Activated naive CD8-positive, alpha-beta T cell treated with anti-CD3 and anti-CD28 coated beads for 36 hours (primary cell): ENCODE measurements around the gene SLTM. TPM values are rescaled to one million over a fixed set of nuclear protein-coding genes. Genes with fewer than 3 reads are reported as not detected.
"Not testable (repeated sequence)": the region's sequence is repeated elsewhere in the genome, so short reads cannot be mapped to it uniquely, and the experiment has no call there.

Experiments
- DNase-seq: peaks from one replicate; pipeline ENCODE4 v3.0.0; 2021
- H3K27ac Mint-ChIP-seq: one replicate; pipeline ENCODE4 v1.8.0; 2022; ENCODE audit warnings: mild to moderate bottlenecking, moderate library complexity, mixed read lengths
- H3K27me3 Mint-ChIP-seq: one replicate; pipeline ENCODE4 v1.8.0; 2022; ENCODE audit warnings: mild to moderate bottlenecking, mixed read lengths
- H3K36me3 Mint-ChIP-seq: one replicate; pipeline ENCODE4 v1.8.0; 2021; ENCODE audit warnings: mild to moderate bottlenecking, mixed read lengths
- H3K4me1 Mint-ChIP-seq: one replicate; pipeline ENCODE4 v1.8.0; 2021; ENCODE audit warnings: mixed read lengths
- H3K4me3 Mint-ChIP-seq: one replicate; pipeline ENCODE4 v1.8.0; 2022; ENCODE audit warnings: mild to moderate bottlenecking, moderate library complexity, mixed read lengths
- H3K9me3 Mint-ChIP-seq: one replicate; pipeline ENCODE4 v1.8.0; 2022; ENCODE audit warnings: mixed read lengths
- total RNA-seq, 2 experiments: library from RNA; stranded (reverse); gene quantifications; one replicate each; pipeline ENCODE4 v1.2.3, GENCODE V29; 2021

The SLTM gene
- total RNA-seq, 2 experiments from 2014 or later = 93.1 to 103 TPM

- not testable (repeated sequence) for H3K27me3 Mint-ChIP-seq, H3K9me3 Mint-ChIP-seq, DNase-seq, H3K4me3 Mint-ChIP-seq, H3K27ac Mint-ChIP-seq
- H3K4me1 Mint-ChIP-seq = peaks cover 13% of the 10 kb centered on the region
- H3K36me3 Mint-ChIP-seq = peaks cover 23% of the 10 kb centered on the region
Observed at GRCh38 chr15:58917613-58918129, 15.8 kb downstream of the SLTM start.

GRCh38 chr15:58916962-58917361 is 16.5 kb downstream of the SLTM start:
- no peaks in the 10 kb centered on the region for H3K9me3 Mint-ChIP-seq
- H3K36me3 Mint-ChIP-seq = peaks cover 23% of the 10 kb centered on the region
- H3K4me1 Mint-ChIP-seq = peaks cover 13% of the 10 kb centered on the region
- no peak overlapping the region for H3K4me3 Mint-ChIP-seq
- H3K27me3 Mint-ChIP-seq = no peaks in the 10 kb centered on the region
- DNase-seq = no peak
- H3K27ac Mint-ChIP-seq = no peak overlapping the region

- H3K27me3 Mint-ChIP-seq = no peaks in the 10 kb centered on the region
- H3K27ac Mint-ChIP-seq = no peak overlapping the region
- H3K4me3 Mint-ChIP-seq = no peak overlapping the region
- DNase-seq = no peak
- H3K36me3 Mint-ChIP-seq = peaks cover 43% of the 10 kb centered on the region
- H3K9me3 Mint-ChIP-seq = peaks cover 2% of the 10 kb centered on the region
- H3K4me1 Mint-ChIP-seq = peaks cover 38% of the 10 kb centered on the region
Observed at GRCh38 chr15:58910456-58910855, 23.0 kb downstream of the SLTM start.

- DNase-seq = no peak
- no peak overlapping the region for H3K27ac Mint-ChIP-seq
- no peak overlapping the region for H3K4me3 Mint-ChIP-seq
- H3K4me1 Mint-ChIP-seq = peaks cover 38% of the 10 kb centered on the region
- no peaks in the 10 kb centered on the region for H3K27me3 Mint-ChIP-seq
- H3K36me3 Mint-ChIP-seq = peaks cover 42% of the 10 kb centered on the region
- H3K9me3 Mint-ChIP-seq = peaks cover 2% of the 10 kb centered on the region
Observed at GRCh38 chr15:58909616-58910015, 23.9 kb downstream of the SLTM start.

GRCh38 chr15:58908550-58909309 is 24.7 kb downstream of the SLTM start:
- no peak overlapping the region for H3K27ac Mint-ChIP-seq

GRCh38 chr15:58900631-58901030 is 32.8 kb downstream of the SLTM start:
- no peak overlapping the region for H3K27ac Mint-ChIP-seq
- DNase-seq = no peak
- H3K4me3 Mint-ChIP-seq = no peak overlapping the region
- H3K36me3 Mint-ChIP-seq = peaks cover 12% of the 10 kb centered on the region
- peaks cover 8% of the 10 kb centered on the region for H3K4me1 Mint-ChIP-seq
- H3K27me3 Mint-ChIP-seq = no peaks in the 10 kb centered on the region
- H3K9me3 Mint-ChIP-seq = no peaks in the 10 kb centered on the region

More at GRCh38 chr15:58908550-58909309, 24.7 kb downstream of the SLTM start:
- Mint-ChIP-seq H3K27me3 (no peaks in the 10 kb centered on the region), H3K4me3 (no peak overlapping the region), H3K9me3 (peaks cover 2% of the 10 kb centered on the region), H3K4me1 (peaks cover 31% of the 10 kb centered on the region), H3K36me3 (peaks cover 36% of the 10 kb centered on the region)
- DNase-seq = no peak

GRCh38 chr15:58898150-58898680 is 35.3 kb downstream of the SLTM start:
- H3K27me3 Mint-ChIP-seq = no peaks in the 10 kb centered on the region
- peaks cover 10% of the 10 kb centered on the region for H3K4me1 Mint-ChIP-seq
- no peak overlapping the region for H3K4me3 Mint-ChIP-seq
- H3K9me3 Mint-ChIP-seq = no peaks in the 10 kb centered on the region
- H3K36me3 Mint-ChIP-seq = peaks cover 21% of the 10 kb centered on the region
- H3K27ac Mint-ChIP-seq = no peak overlapping the region
- DNase-seq = no peak

- Mint-ChIP-seq H3K4me1 (peaks cover 9% of the 10 kb centered on the region), H3K9me3 (no peaks in the 10 kb centered on the region), H3K27me3 (no peaks in the 10 kb centered on the region), H3K27ac (peak overlapping the region; percentile 39), H3K4me3 (no peak overlapping the region), H3K36me3 (peaks cover 47% of the 10 kb centered on the region)
- DNase-seq = no peak
Observed at GRCh38 chr15:58889363-58889762, 44.1 kb downstream of the SLTM start.

- Mint-ChIP-seq H3K27me3 (no peaks in the 10 kb centered on the region), H3K27ac (no peak overlapping the region), H3K9me3 (no peaks in the 10 kb centered on the region), H3K4me3 (no peak overlapping the region), H3K4me1 (peaks cover 9% of the 10 kb centered on the region), H3K36me3 (peaks cover 54% of the 10 kb centered on the region)
- no peak for DNase-seq
Observed at GRCh38 chr15:58886921-58887320, 46.6 kb downstream of the SLTM start.

GRCh38 chr15:58883926-58884325 is 49.6 kb downstream of the SLTM start:
- not testable (repeated sequence) for H3K9me3 Mint-ChIP-seq, DNase-seq, H3K27ac Mint-ChIP-seq, H3K4me1 Mint-ChIP-seq, H3K27me3 Mint-ChIP-seq, H3K4me3 Mint-ChIP-seq
- peaks cover 63% of the 10 kb centered on the region for H3K36me3 Mint-ChIP-seq

GRCh38 chr15:58882243-58882642 is 51.2 kb downstream of the SLTM start:
- no peak for DNase-seq
- Mint-ChIP-seq H3K27ac (peak overlapping the region; percentile 1), H3K4me3 (no peak overlapping the region), H3K27me3 (no peaks in the 10 kb centered on the region), H3K4me1 (peaks cover 3% of the 10 kb centered on the region), H3K36me3 (peaks cover 69% of the 10 kb centered on the region), H3K9me3 (no peaks in the 10 kb centered on the region)

- Mint-ChIP-seq H3K4me3 (no peak overlapping the region), H3K36me3 (peaks cover 67% of the 10 kb centered on the region), H3K27me3 (no peaks in the 10 kb centered on the region), H3K4me1 (peaks cover 3% of the 10 kb centered on the region), H3K9me3 (no peaks in the 10 kb centered on the region), H3K27ac (no peak overlapping the region)
- DNase-seq = no peak
Observed at GRCh38 chr15:58880320-58880719, 53.2 kb downstream of the SLTM start.

GRCh38 chr15:58877999-58878825 is 55.3 kb downstream of the SLTM start:
- H3K36me3 Mint-ChIP-seq = peaks cover 51% of the 10 kb centered on the region
- no peak for DNase-seq
- no peak overlapping the region for H3K27ac Mint-ChIP-seq
- H3K27me3 Mint-ChIP-seq = no peaks in the 10 kb centered on the region
- no peaks in the 10 kb centered on the region for H3K4me1 Mint-ChIP-seq
- no peak overlapping the region for H3K4me3 Mint-ChIP-seq
- no peaks in the 10 kb centered on the region for H3K9me3 Mint-ChIP-seq

GRCh38 chr15:58876306-58877106 is 57.0 kb downstream of the SLTM start:
- H3K27ac Mint-ChIP-seq = peak overlapping the region; percentile 8
- DNase-seq = no peak
- no peaks in the 10 kb centered on the region for H3K27me3 Mint-ChIP-seq
- H3K36me3 Mint-ChIP-seq = peaks cover 42% of the 10 kb centered on the region
- H3K4me3 Mint-ChIP-seq = no peak overlapping the region
- H3K4me1 Mint-ChIP-seq = no peaks in the 10 kb centered on the region
- H3K9me3 Mint-ChIP-seq = no peaks in the 10 kb centered on the region
